AML-193 (cell line): ENCODE results near the gene MSLN.

Experiments used
- DNase-seq, 2 experiments: peaks; one replicate each; lab custom pipeline; 2025; lab: John Stamatoyannopoulos, UW

MSLN gene

DNA sequence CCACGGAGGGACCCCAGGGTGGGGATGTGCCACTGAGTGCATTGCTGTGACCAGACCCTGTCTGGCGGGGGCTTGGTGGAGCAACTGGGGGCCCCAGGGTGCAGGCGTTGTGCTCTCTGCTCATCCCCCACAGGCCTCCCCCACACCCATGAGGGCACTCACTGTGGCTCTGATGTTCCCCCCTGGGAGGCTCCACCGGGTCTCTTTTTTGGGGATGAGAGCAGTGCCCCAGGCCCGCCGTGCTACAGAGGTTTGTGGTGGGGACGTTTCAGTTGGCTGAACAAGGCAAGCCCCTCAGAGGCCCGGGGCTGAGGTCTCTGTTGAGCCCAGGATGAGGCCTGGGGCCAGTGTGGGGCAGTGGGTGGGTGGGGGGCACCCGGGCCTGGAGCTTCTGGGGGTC lies 36.8 kb upstream of the MSLN start:
- DNase-seq: no peak

DNA sequence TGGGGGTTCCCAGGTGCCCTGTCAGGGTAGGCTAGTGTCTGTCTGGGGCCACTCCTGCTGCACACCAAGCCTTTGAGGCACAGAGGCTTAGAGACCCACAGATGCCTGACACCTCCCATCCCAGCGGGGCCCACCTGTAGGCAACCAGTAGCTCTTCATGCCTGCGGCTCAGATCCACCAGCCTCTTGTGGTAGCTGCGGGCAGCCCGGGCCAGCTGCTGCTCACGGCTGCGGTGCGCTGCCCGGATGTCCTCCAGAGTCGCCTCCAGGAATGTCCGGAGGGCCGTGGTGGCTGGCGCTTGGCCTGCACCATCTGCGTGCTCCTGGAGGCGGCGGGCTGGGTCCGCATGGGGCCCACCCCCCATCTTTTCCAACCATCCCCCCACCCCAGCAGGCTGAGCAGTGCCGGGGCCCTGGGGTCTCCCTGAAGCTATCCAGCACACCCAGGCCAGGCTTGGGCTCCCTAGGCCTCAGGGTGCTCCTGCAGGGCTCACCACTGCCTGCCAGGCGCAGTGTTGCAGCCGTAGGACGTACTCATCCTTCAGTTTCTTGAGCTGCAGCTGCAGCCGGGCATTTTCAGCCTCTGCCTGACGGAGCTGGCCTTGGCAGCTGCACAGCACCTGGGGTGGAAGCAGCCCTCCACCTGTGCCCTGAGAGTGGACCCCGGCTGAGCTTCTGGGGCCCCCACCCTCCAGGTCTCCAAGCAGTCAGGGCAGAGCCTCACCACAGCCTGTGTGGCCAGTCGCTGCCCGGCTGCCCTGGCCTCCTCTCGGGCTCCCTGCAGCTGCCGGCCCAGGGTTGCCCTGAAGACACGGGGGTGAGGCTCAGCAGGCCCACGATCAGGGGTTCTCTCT lies 36.1 kb upstream of the MSLN start:
- DNase-seq: no peak

DNA sequence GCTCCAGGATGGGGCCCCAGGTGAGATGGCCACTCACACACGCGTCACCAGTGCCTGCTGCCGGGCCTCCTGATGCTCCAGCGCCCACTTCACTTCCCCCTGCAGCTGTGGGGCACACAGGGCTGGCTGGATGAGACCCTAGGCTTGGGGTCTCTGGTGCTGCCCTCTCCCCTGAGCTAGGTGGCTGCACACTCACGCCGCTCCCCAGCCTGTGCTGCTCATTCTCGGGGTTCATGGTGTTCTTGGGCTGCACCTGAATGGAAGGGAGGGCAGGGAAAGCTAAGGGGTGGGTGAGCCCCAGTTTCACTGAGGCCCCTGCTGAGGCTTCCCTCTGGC lies 35.5 kb upstream of the MSLN start:
- DNase-seq: no peak

DNA sequence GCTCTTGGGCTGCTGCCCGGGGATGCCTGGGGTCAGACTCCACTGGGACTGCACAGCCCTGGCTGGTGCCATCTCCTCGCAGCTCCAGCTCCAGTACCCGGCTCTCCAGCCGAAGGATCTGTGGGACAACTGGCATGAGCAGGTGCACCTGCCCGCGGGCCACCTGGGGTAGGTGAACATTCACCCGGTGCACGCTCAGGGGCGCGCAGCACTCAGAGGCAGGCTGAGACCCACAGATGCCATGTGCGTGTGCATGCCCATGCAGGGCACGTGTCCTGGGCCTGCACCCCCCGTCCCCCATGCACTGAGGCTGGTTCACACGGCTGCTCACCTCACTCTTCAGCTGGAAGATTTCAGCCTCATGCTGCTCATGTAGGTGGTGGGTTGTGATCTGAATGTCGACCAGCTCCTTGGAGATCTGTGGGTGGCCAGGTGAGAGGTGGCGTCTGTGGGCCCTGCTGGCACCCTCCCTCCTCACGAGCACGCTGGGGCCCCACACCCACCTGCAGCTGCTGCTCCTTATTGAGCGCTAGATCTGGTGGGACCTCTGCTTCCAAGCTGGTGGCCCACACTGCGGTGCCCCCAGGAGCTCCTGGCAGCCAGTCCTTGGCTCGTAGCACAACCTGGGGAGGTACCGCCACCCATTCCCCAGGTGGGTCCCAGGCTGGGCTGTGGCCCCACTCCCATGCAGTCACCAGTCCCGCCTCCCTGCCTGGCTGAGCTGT lies 34.9 kb upstream of the MSLN start:
- no peak for DNase-seq

DNA sequence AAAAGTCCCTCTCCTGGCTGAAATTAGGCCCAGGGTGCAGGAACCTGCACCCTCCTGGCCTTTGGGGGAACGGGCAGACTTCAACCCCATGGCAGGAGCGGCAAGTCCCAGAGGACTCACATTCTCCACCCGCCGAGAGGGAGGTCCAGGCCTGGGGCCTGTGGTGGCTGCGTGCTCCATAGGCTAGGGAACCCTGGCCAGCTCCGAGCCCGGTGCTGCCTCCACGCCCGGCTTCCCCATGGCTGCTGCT lies 34.4 kb upstream of the MSLN start:
- DNase-seq: no peak

DNA sequence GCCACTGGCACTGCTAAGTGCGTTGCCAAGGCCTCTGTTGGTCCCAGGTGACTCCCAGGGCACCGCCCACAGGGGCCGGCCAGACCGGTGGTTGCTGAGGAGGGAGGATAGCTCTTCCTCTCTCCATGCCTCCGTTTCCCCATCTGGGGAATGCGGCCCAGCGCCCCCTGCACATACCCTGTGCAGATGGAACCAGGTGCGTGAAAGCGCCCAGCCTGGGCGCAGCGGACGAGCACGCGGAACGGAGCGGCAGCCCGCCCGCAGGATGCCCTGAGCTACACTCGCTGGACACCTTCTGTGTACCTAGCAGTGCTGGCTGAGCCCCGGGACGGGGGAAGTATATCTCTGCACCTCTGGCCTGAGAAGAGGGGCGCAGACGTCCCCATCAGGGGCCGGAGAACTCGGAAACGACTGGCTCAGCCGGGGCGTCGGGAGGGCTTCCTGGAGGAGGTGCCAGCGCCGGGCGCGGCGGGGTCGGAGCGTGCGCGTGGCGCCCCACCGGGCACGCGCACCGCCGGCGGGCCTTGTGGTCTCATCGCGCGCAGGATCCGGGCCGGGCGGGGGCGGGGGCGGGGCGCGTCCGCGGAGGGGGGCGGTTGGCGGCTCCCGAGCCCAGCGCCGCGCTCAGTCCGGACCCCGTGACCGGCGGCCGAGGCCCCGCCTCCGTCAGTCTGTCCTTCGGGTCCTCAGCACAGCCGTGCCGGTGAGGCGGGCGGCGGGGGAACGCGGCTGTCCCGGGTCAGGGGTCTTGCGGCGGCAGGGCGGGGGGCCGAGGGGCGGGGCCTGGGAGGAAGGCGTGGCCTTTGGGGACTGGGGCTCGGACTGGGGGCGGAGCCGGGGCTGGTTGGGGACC lies 33.9 kb upstream of the MSLN start, which contains the start of the genes CCDC78 and HAGHL:
Gene CCDC78 (minus strand): TSS at position 6 of the 853 bp plus-strand sequence. CDS start 76 bp downstream, outside the sequence.
Gene HAGHL (plus strand): TSS at position 669 of the 853 bp plus-strand sequence. CDS start 404 bp downstream, outside the sequence.
- peak; percentile 38 to 39 for DNase-seq

DNA sequence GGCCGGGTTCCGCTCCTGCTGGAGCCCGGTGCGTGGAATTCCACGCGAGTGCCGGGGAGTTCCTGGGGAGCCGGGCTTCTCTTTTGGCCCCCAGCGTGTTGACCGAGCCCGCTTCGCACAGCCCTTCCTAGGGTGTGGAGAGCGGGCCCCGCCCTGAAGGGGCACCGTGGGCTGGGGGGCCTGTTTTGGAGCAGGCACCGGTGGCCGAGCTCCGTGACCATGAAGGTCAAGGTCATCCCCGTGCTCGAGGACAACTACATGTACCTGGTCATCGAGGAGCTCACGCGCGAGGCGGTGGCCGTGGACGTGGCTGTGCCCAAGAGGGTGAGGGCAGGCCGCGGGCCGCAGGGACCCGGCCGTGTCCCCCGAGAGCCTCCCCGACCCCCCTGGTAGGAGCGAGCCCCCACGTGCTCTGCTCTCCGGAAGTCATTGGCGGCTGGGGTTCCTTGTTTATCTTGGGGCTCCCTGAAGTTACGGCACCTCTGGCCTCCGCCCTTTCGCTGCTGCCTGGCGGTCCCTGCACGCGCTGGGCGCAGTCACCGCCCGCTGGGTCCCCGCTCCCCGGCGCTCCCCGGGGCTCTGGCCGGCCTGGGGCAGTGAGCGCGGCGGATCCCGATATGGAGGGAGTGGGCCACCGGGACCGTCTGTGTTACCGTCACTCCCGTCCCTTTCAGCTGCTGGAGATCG lies 33.1 kb upstream of the MSLN start:
- peak; percentile 10 to 22 for DNase-seq

DNA sequence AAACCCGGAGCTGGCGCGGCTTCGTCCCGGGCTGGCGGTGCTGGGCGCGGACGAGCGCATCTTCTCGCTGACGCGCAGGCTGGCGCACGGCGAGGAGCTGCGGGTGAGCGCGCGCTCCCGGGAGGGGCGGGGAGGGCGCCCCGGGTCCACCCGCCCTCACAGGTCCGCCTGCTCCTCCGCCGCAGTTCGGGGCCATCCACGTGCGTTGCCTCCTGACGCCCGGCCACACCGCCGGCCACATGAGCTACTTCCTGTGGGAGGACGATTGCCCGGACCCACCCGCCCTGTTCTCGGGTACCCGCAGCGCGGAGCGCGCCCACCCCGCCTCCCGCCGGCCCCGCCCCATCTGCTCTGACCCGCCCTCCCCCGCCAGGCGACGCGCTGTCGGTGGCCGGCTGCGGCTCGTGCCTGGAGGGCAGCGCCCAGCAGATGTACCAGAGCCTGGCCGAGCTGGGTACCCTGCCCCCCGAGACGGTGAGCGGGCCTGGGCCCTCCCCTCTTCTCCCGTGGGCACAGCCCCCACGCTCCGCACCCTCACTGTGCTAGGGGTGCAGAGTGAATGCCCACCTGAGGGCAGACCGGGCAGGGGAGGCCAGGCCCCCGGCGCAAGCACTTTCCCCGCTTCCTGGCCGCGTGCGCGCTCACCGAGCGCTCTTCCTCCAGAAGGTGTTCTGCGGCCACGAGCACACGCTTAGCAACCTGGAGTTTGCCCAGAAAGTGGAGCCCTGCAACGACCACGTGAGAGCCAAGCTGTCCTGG lies 32.2 kb upstream of the MSLN start:
- peak; percentile 62 to 65 for DNase-seq

DNA sequence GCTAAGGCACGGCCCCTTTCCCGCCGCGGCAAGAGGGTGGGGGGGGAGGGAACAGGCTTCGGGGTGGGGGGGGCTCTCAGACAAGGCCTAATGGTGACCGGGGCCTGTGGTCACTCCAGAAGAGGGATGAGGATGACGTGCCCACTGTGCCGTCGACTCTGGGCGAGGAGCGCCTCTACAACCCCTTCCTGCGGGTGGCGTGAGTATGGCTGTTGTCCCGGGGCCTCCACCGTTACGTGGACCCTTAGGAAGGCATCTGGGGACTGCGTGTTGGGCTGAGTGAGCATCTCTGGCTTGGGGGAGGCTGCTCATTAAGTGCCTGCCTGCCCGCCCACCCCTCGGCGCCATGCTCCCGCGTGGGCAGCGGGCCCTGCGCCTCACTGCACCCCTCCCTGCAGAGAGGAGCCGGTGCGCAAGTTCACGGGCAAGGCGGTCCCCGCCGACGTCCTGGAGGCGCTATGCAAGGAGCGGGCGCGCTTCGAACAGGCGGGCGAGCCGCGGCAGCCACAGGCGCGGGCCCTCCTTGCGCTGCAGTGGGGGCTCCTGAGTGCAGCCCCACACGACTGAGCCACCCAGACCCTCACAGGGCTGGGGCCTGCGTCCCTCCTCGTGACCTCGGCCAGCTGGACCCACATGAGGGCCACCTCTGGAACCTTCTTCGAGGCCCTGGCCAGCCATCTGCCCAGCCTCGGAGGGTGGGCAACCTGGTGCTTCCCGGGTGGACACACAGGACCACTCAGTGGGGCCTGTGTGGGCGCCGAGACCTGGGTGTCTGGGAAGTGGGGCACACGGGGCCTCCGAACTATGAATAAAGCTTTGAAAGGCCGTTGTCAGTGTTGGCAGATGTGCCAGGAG lies 31.4 kb upstream of the MSLN start:
- no peak for DNase-seq

DNA sequence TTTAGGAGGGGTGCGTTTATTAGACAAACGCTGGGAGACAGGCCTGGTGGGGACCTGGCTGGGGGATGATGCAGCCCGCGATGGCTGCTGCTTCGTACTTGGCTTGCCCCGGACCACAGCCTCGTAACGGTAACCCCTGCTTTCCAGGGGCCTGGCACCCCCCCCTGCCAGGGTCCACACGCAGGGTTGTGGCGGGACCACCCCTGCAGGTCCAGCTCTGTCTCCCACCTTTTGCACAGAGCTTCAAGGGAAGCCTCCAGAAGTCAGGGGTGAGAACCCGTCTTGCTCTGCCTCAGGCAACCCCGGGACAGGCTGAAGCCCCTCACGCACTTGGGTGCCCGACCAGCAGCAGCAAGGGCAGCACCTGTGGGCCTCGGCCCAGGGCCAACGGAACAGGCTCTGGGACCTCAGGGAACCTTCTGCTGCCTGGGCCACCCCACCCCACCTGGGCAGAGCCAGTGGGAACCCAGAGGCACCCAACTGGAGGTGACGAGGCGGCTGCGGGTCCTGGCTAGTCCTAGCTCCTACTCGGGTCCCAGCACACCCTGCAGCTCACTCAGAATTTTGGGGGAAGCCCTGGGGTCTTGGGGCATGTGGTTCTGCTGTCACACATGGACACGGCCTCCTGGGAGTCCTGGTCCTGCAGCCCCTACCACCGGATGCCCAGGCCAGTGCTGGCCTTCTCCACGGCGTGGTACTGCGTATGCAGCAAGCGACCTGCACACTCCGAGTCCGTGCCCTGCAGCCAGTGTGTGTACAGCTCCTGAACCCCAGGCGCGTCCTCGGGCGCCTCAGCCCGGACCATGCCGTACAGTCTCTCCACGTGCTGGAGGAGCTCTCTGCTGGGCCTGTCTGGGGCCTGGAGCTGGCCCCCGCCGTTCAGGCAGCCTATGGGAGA lies 30.5 kb upstream of the MSLN start:
- DNase-seq: no peak

DNA sequence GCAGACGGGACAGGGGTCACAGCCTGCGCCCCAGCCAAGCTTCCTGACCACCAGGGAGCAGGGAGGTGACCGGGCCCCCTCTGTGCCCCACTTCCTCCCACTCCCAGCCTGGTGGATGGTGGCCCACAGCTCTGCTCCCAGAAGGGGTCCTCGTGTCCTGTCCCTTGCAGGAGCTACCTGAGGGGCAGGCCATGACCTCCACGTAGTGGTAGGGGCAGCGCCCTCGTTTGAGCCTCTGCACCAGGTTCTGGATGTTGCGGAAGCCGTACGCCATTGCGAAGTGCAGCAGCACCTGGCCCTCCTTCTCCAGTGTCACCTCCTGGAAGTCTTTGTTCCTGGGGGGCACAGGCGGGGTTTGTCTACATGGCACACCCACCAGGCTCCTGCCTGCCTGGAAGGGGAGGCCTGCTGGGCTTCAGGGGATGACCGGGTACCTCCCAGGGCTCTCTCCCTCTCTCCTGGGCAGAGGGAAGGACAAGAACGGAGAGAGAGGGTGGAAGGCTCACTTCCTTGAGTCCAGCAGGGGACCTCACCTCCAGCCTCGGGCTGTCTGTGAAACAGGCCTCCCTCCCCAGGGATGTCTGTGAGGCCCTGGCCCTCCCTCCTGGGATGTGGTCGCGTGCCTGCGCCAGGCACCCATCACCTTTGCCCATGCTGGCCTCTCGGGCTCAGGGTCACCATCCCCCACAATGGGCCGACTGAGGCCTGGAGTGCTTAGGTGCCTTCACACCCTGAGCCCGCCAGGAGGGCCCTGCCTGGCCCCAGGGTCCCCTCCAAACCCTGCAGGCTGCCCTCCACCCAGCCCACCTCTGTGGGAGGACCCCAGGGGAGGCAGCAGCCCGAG lies 29.6 kb upstream of the MSLN start:
- no peak for DNase-seq

DNA sequence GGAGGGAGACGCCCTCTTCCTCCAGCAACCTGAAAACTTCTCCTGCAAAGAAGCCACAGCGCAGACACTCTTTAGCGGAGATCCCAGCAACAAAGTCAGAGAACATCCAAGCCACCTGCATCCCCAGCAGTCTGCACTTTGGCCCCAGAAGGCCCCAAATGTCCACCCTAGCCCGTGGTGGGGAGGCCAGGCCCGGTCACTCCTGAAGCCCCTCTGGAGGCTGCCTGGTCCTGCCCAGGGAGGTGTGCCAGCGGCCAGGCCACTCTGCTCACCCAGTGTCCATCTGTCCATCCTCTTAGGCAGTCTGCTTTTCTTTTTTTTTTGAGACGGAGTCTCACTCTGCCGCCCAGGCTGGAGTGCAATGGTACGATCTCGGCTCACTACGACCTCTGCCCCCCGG lies 28.2 kb upstream of the MSLN start:
- DNase-seq: no peak

DNA sequence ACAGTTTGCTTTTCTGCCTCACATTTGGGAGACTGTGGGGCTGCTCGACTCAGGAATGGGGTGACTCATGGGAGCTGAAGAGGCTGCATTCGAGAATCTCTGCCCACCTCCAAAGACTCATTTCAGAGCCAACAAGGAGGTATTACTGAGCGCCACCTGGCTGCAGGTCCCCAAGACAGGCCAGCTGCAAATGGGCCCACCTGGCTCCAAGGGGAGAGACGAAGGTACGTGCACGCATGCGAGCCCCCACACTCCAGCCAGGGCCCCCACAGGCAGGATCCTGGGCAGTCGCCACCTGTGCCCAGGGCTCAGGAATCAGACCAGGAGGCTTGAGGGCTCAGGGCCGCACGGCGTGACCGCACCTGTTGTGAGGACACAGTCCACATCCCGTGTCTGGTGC lies 27.6 kb upstream of the MSLN start:
- DNase-seq: no peak

DNA sequence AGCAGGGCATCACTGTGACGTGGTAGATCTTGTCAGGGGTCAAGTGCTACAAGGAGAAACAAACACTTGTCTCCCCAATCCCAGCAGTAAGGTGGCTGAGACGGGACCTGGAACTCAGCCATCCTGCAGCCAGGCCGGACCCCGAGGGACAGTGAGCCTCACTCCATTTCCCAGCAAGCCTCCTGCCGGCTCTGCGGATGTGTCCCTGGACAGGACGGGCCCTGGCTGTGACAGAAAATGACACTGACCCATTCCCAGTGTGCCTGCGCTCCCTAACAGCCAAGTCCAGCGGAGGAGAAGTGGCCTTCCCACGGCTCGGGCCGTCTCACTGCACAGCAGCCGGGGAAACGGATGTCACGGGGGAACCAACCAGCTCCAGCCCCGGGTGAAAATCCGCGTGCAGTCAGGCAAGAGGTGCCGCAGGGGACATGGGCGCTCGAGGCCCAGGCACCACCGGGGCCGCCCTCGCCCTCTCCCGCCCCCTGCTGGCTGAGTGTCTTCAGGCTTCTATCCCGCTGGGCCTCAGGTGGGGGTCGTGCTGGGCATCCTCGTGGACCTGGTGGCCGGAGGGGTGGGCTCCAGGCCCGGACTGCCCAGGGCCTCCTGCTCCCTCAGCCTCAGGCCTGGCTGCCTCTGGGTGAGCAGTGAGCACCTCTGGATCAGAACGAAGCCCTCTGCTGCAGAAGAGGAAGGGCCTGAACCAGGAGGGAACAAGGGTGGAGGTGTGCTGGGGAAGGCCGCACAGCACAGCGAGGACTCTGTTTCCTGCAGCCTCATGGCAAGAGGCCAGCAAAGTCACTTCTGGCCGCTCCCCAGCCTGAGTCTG lies 26.9 kb upstream of the MSLN start:
- DNase-seq: peak; percentile 4 to 12

DNA sequence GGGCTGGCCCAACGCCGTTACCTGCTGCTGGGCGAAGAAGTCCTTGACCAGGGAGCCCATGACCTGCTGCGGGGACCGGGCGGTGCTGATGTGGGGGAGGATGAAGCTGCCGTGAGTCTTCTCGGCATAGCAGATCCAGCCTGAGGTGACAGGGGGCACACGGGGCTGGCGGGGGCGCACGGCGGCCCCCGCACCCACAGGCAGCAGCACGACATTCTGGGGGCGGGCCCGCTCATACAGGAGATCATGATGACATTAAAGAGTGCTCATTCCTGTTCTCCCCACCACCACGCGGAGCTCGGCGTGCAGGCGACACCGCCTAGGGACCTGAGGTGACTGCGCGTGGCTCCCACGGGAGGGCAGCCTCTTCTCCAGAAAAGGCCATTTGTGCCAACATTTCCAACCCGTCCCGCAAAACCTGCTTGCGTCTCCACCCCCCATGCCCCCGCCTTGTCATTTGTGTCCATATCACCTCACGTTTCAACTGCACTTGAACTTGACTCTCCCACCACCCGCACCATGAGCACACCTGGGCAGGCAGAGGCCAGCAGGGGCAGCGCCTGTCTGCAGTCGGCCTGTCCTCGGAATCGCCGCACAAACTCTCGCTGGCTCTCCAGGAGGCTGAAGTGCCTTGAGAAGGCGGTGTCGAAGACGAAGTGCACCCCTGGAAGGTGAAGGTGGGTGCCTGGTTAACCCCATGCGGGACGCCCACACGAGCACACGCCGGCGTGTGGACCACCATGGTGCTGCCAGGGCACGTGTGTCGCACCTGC lies 26.1 kb upstream of the MSLN start:
- DNase-seq: no peak

DNA sequence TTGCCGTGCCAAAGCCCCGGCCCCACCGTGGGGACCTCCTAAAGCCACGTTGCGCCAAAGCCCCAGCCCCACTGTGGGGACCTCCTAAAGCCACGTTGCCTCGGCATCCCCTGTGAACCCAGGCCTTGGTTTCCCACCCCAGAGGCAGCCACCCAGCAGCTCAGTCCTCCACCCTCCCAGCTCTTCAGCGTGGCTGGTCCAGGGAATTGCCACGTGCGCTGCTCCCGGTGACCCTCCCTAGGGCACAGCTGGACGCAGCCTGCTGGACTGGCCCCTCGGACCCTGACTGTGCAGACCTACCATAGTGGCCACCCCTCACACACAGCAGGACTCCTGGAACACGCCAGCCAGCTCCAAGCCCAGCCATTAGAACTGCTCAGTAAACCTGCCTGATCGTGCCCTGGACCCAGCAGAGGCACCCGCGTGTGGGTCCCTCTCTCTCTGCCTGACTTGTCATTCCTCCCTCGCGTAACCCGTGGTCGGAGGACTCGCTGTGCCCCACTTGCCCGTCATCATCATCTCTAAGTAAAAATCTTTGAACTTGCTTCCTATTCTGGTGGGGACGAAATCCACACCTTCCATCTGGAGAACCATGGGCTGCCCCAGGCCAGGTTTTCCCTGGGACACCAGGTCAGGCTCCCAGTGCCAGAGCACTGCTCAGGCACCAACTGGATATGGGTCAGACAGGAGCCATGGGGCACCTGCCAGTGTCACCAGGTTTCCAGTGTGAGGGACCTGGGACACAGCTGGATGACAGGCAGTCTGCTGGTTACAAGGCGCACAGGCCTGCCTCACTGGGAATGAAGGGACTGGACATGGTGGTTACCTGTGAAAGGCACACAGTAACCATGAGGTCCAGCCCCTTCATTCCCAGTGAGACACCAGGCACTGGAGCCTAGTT lies 25.3 kb upstream of the MSLN start:
- DNase-seq: no peak
